Measurements from ENCODE around the gene TARBP2.

DNA sequence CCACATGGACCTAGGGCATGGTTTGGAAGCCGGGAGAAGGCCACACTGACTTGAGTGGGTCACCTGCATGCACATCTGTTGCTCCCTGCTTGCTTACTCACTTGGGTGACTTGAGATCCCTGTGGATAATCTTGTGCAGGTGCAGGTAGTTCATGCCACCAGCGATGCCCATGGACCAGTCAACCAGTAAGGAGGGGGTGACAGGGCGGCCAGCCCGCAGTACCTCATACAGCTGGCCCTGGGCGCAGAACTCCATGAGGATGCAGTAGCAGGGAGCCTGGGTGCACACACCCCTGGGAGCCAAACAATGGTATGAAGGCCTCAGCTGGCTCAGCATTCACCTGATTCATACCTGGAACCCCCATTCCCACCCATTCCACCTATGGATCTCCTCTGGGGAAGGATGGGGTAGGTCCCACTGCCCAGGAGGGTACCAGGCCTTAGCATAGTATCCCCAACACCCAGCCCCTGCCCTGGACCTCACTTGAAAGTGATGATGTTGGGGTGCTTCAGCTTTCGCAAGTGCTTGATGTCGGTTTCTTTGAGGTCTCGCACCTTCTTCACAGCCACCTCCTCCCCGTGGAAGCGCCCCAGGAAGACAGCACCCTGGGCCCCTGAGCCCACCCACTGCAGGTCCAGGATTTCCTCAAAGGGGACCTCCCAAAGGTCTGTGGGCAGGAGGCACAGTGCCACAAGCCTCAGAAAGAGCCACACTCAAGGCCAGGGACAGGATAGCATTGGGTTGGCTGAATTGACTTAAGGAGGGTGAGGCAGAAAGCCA lies 14.9 kb upstream of the TARBP2 start:
- TF ChIP-seq, protein P1, sequence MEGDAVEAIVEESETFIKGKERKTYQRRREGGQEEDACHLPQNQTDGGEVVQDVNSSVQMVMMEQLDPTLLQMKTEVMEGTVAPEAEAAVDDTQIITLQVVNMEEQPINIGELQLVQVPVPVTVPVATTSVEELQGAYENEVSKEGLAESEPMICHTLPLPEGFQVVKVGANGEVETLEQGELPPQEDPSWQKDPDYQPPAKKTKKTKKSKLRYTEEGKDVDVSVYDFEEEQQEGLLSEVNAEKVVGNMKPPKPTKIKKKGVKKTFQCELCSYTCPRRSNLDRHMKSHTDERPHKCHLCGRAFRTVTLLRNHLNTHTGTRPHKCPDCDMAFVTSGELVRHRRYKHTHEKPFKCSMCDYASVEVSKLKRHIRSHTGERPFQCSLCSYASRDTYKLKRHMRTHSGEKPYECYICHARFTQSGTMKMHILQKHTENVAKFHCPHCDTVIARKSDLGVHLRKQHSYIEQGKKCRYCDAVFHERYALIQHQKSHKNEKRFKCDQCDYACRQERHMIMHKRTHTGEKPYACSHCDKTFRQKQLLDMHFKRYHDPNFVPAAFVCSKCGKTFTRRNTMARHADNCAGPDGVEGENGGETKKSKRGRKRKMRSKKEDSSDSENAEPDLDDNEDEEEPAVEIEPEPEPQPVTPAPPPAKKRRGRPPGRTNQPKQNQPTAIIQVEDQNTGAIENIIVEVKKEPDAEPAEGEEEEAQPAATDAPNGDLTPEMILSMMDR (IDR thresholded peaks at IDR 0.05) = no peak
- TF ChIP-seq POLR2A (IDR thresholded peaks at IDR 0.05) = no peak
- no peak for TF ChIP-seq EP300 (IDR thresholded peaks at IDR 0.05)

All from upper lobe of left lung (tissue), 4 donors.